Smooth muscle cell (in vitro differentiated cells): ENCODE measurements around the gene SLC16A3. TPM values are rescaled to one million over a fixed set of nuclear protein-coding genes. Genes with fewer than 3 reads are reported as not detected.
A peak's percentile ranks its signal among the peaks of the same experiment; 100 is the strongest.

ENCODE experiments used
- DNase-seq: peaks from one replicate; lab custom pipeline; 2025; ENCODE audit not compliant: unreplicated experiment; lab: John Stamatoyannopoulos, UW
- H2AFZ ChIP-seq: fragments of 200-600 bp; sonication (generic); 2 replicates; pipeline ENCODE4 v1.6.0; 2016; ENCODE audit warnings: antibody characterized with exemption, low read depth, mild to moderate bottlenecking
- H3F3A ChIP-seq: fragments of 200-600 bp; sonication (generic); 2 replicates; pipeline ENCODE4 v1.6.0; 2017; ENCODE audit warnings: antibody characterized with exemption, low read depth
- H3K27ac ChIP-seq: fragments of 200-600 bp; sonication (generic); 2 replicates; pipeline ENCODE4 v1.5.1; 2016; ENCODE audit warnings: low read depth, mild to moderate bottlenecking
- H3K27me3 ChIP-seq: fragments of 200-600 bp; sonication (generic); 2 replicates; pipeline ENCODE4 v1.6.1; 2016; ENCODE audit warnings: low read depth, mild to moderate bottlenecking
- H3K36me3 ChIP-seq: fragments of 200-600 bp; sonication (generic); 2 replicates; pipeline ENCODE4 v1.5.1; 2016; ENCODE audit warnings: low read depth
- H3K4me1 ChIP-seq: fragments of 200-600 bp; sonication (generic); 2 replicates; pipeline ENCODE4 v1.5.1; 2016; ENCODE audit warnings: low read depth
- H3K4me2 ChIP-seq: fragments of 200-600 bp; sonication (generic); 2 replicates; pipeline ENCODE4 v1.6.0; 2016; ENCODE audit warnings: mild to moderate bottlenecking
- H3K4me3 ChIP-seq: fragments of 200-600 bp; sonication (generic); 2 replicates; pipeline ENCODE4 v1.5.1; 2016; ENCODE audit warnings: mild to moderate bottlenecking
- H3K79me2 ChIP-seq: fragments of 200-600 bp; sonication (generic); 2 replicates; pipeline ENCODE4 v1.6.0; 2016; ENCODE audit warnings: low read depth, mild to moderate bottlenecking
- H3K9ac ChIP-seq: fragments of 200-600 bp; sonication (generic); 2 replicates; pipeline ENCODE4 v1.6.0; 2016; ENCODE audit warnings: low read depth
- H3K9me3 ChIP-seq: fragments of 200-600 bp; sonication (generic); replicated peaks from 2 replicates; pipeline ENCODE4 v1.5.1; 2016; ENCODE audit warnings: low read depth
- H4K20me1 ChIP-seq: fragments of 200-600 bp; sonication (generic); 2 replicates; pipeline ENCODE4 v1.6.0; 2016; ENCODE audit warnings: low read depth
- CTCF ChIP-seq: fragments of 200-600 bp; sonication (generic); IDR thresholded peaks from 2 replicates; pipeline ENCODE4 v1.5.1; 2017; ENCODE audit warnings: borderline replicate concordance, mild to moderate bottlenecking, antibody characterized with exemption; ENCODE audit not compliant: insufficient read depth, poor library complexity, severe bottlenecking
- WGBS: methylation state at CpG from one replicate; pipeline ENCODE4 v1.1.7; 2016; ENCODE audit warnings: low lambda C conversion rate; 5-methylcytosine and 5-hydroxymethylcytosine counted together
- polyA plus RNA-seq: library from polyadenylated mRNA; unstranded; fragments of >200 nt; fragmentation: Nextera tagmentation; extraction: Ambion mirVana; gene quantifications from 2 replicates; pipeline ENCODE4 v1.2.1, GENCODE V29; 2016
- total RNA-seq: library from RNA; depleted of rRNA; stranded (reverse); fragments of >200 nt; gene quantifications from 2 replicates; pipeline ENCODE4 v1.2.3, GENCODE V29; 2014

Gene SLC16A3
- total and polyA plus RNA-seq, 2 experiments from 2014 or later, result 83.3 to 180 TPM

GRCh38 chr17:82234211-82235055 is 5.6 kb downstream of the SLC16A3 start:
- Histone ChIP-seq H3K27me3 (no peaks in the 10 kb centered on the region), H3K4me1 (peaks cover 20% of the 10 kb centered on the region), H3F3A (peaks cover 11% of the 10 kb centered on the region), H3K9ac (no peak overlapping the region), H3K36me3 (no peaks in the 10 kb centered on the region), H3K4me3 (no peak overlapping the region), H4K20me1 (peaks cover 100% of the 10 kb centered on the region), H3K4me2 (peak overlapping the region; percentile 44), H3K79me2 (peaks cover 82% of the 10 kb centered on the region), H2AFZ (no peak overlapping the region), H3K9me3 (no peaks in the 10 kb centered on the region), H3K27ac (no peak overlapping the region)
- 72% methylated on average over 25 of the region's 26 CpGs for WGBS
- no peak for DNase-seq
- no peak for TF ChIP-seq CTCF

GRCh38 chr17:82235056-82235774 is 6.4 kb downstream of the SLC16A3 start:
- DNase-seq, result no peak
- Histone ChIP-seq H3K79me2 (peaks cover 79% of the 10 kb centered on the region), H3K9ac (no peak overlapping the region), H2AFZ (no peak overlapping the region), H4K20me1 (peaks cover 100% of the 10 kb centered on the region), H3K4me1 (peaks cover 20% of the 10 kb centered on the region), H3K4me3 (no peak overlapping the region), H3K4me2 (no peak overlapping the region), H3K27ac (peak overlapping the region; percentile 68), H3K36me3 (no peaks in the 10 kb centered on the region), H3K9me3 (no peaks in the 10 kb centered on the region), H3K27me3 (no peaks in the 10 kb centered on the region), H3F3A (peaks cover 19% of the 10 kb centered on the region)
- TF ChIP-seq CTCF, result no peak
- WGBS, result 86% methylated on average over 19 of the region's 19 CpGs

GRCh38 chr17:82235775-82236141 is 6.9 kb downstream of the SLC16A3 start:
- no peak for TF ChIP-seq CTCF
- Histone ChIP-seq H3K27ac (peak overlapping the region; percentile 68), H3K36me3 (no peaks in the 10 kb centered on the region), H3K9ac (no peak overlapping the region), H3K4me2 (peak overlapping the region; percentile 17), H3K4me3 (no peak overlapping the region), H3K4me1 (peaks cover 15% of the 10 kb centered on the region), H3K79me2 (peaks cover 73% of the 10 kb centered on the region), H4K20me1 (peaks cover 100% of the 10 kb centered on the region), H3F3A (peaks cover 20% of the 10 kb centered on the region), H2AFZ (no peak overlapping the region), H3K27me3 (no peaks in the 10 kb centered on the region), H3K9me3 (no peaks in the 10 kb centered on the region)
- WGBS, result 78% methylated on average over 15 of the region's 15 CpGs
- DNase-seq, result no peak
